A673 (cell line): Measurements from ENCODE around the gene ERAL1.

Experiments used
- CTCF ChIP-seq: fragments of 300-800, 200-600 bp; sonication (generic); conservative IDR thresholded peaks from 2 replicates; pipeline ENCODE4 v1.5.1; 2017; ENCODE audit warnings: low read depth, mild to moderate bottlenecking, antibody characterized with exemption, low read length, moderate library complexity, mixed read lengths
- EZH2 ChIP-seq: fragments of 200-600 bp; sonication (generic); IDR thresholded peaks from 2 replicates; pipeline ENCODE4 v1.6.1; 2017; ENCODE audit warnings: borderline replicate concordance, low read depth, mild to moderate bottlenecking, mixed read lengths, antibody characterized with exemption, low read length; ENCODE audit not compliant: poor library complexity, severe bottlenecking

DNA sequence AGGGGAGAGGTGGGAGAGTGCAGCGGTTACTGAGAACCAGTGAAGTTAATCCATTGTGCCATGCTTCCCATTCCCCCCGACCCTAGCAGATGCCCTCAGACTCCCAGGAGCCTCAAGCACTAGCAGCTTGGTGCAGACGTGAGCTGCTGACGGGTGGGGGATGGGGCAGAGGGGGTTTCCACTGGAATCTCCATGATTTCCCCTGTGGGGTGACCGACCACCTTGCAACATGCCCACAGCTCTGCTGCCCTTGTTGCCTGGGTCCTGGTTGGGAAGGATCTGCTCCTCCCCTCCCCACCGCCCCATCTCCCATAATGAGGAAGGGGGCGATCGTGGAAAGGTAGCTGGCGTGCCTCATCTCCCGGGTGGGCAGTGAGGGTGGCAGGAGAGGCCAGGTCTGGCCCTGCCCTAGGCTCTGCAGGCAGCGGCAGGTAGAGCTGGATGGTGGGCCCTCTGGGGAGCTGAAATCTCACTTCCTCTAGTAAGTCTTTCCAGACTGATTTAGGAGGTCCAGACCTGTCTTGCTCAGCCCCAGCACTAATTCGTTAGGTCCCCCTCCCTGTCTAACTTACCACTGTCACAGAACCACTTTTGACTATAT lies 33.2 kb downstream of the ERAL1 start:
- TF ChIP-seq CTCF (no peak), EZH2 (no peak)
